Neural cell (in vitro differentiated cells): ENCODE results near the gene PINLYP. TPM values are rescaled to one million over a fixed set of nuclear protein-coding genes. Genes with fewer than 3 reads are reported as not detected.

Experiments used
- H2AFZ ChIP-seq: fragments of 200-600, 300-800 bp; sonication (generic), shearing (Covaris generic); 2 replicates; pipeline ENCODE4 v1.6.0; 2014; ENCODE audit warnings: low read depth, mild to moderate bottlenecking, antibody characterized with exemption, low read length, moderate library complexity
- H3F3A ChIP-seq: fragments of 200-600 bp; shearing (Covaris generic); 2 replicates; pipeline ENCODE4 v1.6.1; 2016; ENCODE audit warnings: mild to moderate bottlenecking, moderate library complexity, mixed read lengths, antibody characterized with exemption, low read length; ENCODE audit not compliant: insufficient read depth, poor library complexity, severe bottlenecking
- H3K27ac ChIP-seq: fragments of 200-600, 300-800 bp; sonication (generic), shearing (Covaris generic); 2 replicates; pipeline ENCODE4 v1.5.1; 2014; ENCODE audit warnings: mild to moderate bottlenecking, low read length, moderate library complexity
- H3K27me3 ChIP-seq: fragments of 300-800, 200-600 bp; sonication (generic), shearing (Covaris generic); 2 replicates; pipeline ENCODE4 v1.6.0; 2014; ENCODE audit warnings: mild to moderate bottlenecking, low read depth, low read length, moderate library complexity; ENCODE audit not compliant: insufficient read depth
- H3K36me3 ChIP-seq: fragments of 300-800, 200-600 bp; sonication (generic), shearing (Covaris generic); 2 replicates; pipeline ENCODE4 v1.5.1; 2014; ENCODE audit warnings: mild to moderate bottlenecking, antibody characterized with exemption, low read length, moderate library complexity; ENCODE audit not compliant: insufficient read depth
- H3K4me2 ChIP-seq: fragments of 300-800, 200-600 bp; sonication (generic), shearing (Covaris generic); 2 replicates; pipeline ENCODE4 v1.6.0; 2014; ENCODE audit warnings: mild to moderate bottlenecking, low read length
- H3K4me3 ChIP-seq: fragments of 300-800, 200-600 bp; sonication (generic), shearing (Covaris generic); 2 replicates; pipeline ENCODE4 v1.5.1; 2014; ENCODE audit warnings: mild to moderate bottlenecking, low read length, moderate library complexity
- H3K79me2 ChIP-seq: fragments of 200-600 bp; shearing (Covaris generic); replicated peaks from 2 replicates; pipeline ENCODE4 v1.6.0; 2014; ENCODE audit warnings: mild to moderate bottlenecking, low read length, moderate library complexity; ENCODE audit not compliant: insufficient read depth
- H3K9ac ChIP-seq: fragments of 300-800, 200-600 bp; sonication (generic), shearing (Covaris generic); 2 replicates; pipeline ENCODE4 v1.6.1; 2016; ENCODE audit warnings: mild to moderate bottlenecking, low read length, mixed read lengths
- H3K9me2 ChIP-seq: fragments of 200-600 bp; shearing (Covaris generic); 2 replicates; pipeline ENCODE4 v1.6.1; 2016; ENCODE audit warnings: mild to moderate bottlenecking, low read length, mixed read lengths; ENCODE audit not compliant: insufficient read depth
- H3K9me3 ChIP-seq: fragments of 200-600, 300-800 bp; sonication (generic), shearing (Covaris generic); 2 replicates; pipeline ENCODE4 v1.6.1; 2016; ENCODE audit warnings: mild to moderate bottlenecking, mixed run types, low read length, moderate library complexity, mixed read lengths
- H4K20me1 ChIP-seq: fragments of 200-600 bp; shearing (Covaris generic); 2 replicates; pipeline ENCODE4 v1.6.1; 2016; ENCODE audit warnings: mild to moderate bottlenecking, mixed run types; ENCODE audit not compliant: insufficient read depth
- CTCF ChIP-seq: fragments of 450-650 bp; IDR thresholded peaks from 2 replicates; pipeline ENCODE4 v1.5.1; 2014; ENCODE audit warnings: antibody characterized with exemption, mild to moderate bottlenecking, moderate library complexity; ENCODE audit not compliant: poor library complexity, severe bottlenecking
- EP300 ChIP-seq: fragments of 450-650 bp; conservative IDR thresholded peaks from 2 replicates; pipeline ENCODE4 v1.6.1; 2014; ENCODE audit warnings: antibody characterized with exemption, mild to moderate bottlenecking, moderate library complexity; ENCODE audit not compliant: poor library complexity, severe bottlenecking
- EZH2 ChIP-seq: fragments of 200-600, 300-800 bp; shearing (Covaris generic), sonication (generic); IDR thresholded peaks from 2 replicates; pipeline ENCODE4 v1.6.1; 2014; ENCODE audit warnings: antibody characterized with exemption, low read length, borderline replicate concordance, mild to moderate bottlenecking; ENCODE audit not compliant: insufficient read depth, poor library complexity, severe bottlenecking
- MXI1 ChIP-seq: fragments of 450-650 bp; conservative IDR thresholded peaks from 2 replicates; pipeline ENCODE4 v1.6.1; 2014; ENCODE audit warnings: antibody characterized with exemption, mild to moderate bottlenecking; ENCODE audit not compliant: poor library complexity, severe bottlenecking
- POLR2AphosphoS5 ChIP-seq: IDR thresholded peaks from 2 replicates; pipeline ENCODE4 v1.6.1; 2012
- RAD21 ChIP-seq: fragments of 450-650 bp; conservative IDR thresholded peaks from 2 replicates; pipeline ENCODE4 v1.6.1; 2014; ENCODE audit warnings: antibody characterized with exemption, mild to moderate bottlenecking, moderate library complexity
- REST ChIP-seq: IDR thresholded peaks from 2 replicates; pipeline ENCODE4 v1.6.1; 2012; ENCODE audit warnings: borderline replicate concordance
- SMC3 ChIP-seq: fragments of 450-650 bp; conservative IDR thresholded peaks from 2 replicates; pipeline ENCODE4 v1.6.1; 2014; ENCODE audit warnings: antibody characterized with exemption, mild to moderate bottlenecking, moderate library complexity; ENCODE audit not compliant: poor library complexity
- TAF1 ChIP-seq: IDR thresholded peaks from 2 replicates; pipeline ENCODE4 v1.6.1; 2012; ENCODE audit warnings: low read depth
- polyA plus RNA-seq: library from polyadenylated mRNA; depleted of rRNA; stranded (reverse); fragments of >200 nt; gene quantifications from 2 replicates; pipeline ENCODE4 v1.2.3, GENCODE V29; 2014

PINLYP gene
- polyA plus RNA-seq, 1 donor from 2014 or later, result 1.9 TPM

GRCh38 chr19:43532571-43532961, 43.0 kb upstream of the PINLYP start:
- TF ChIP-seq EP300 (no peak), TAF1 (no peak), MXI1 (no peak), EZH2 (no peak)
- peak overlapping the region; percentile 71 for H3K9ac ChIP-seq
- H3K4me3 ChIP-seq, result peak overlapping the region; percentile 76
- no peaks in the 10 kb centered on the region for H3K27me3 ChIP-seq
- H4K20me1 ChIP-seq, result no peaks in the 10 kb centered on the region
- H3K27ac ChIP-seq, result peak overlapping the region; percentile 79
- H3K9me3 ChIP-seq, result no peaks in the 10 kb centered on the region
- H3F3A ChIP-seq, result no peaks in the 10 kb centered on the region
- H3K79me2 ChIP-seq, result no peaks in the 10 kb centered on the region
- peak overlapping the region; percentile 82 for H2AFZ ChIP-seq
- H3K4me2 ChIP-seq, result peak overlapping the region; percentile 88
- no peaks in the 10 kb centered on the region for H3K36me3 ChIP-seq
- H3K9me2 ChIP-seq, result no peaks in the 10 kb centered on the region

GRCh38 chr19:43532962-43533545, 42.5 kb upstream of the PINLYP start, which contains the start of gene ZNF575:
ZNF575 (plus strand) TSS chr19:43533188; CDS start chr19:43534423, 1,235 bp downstream.
- Histone ChIP-seq H4K20me1 (no peaks in the 10 kb centered on the region), H3K4me2 (peak within 1 kb of the TSS; percentile 88), H3F3A (no peaks in the 10 kb centered on the region), H3K27ac (peak within 1 kb of the TSS; percentile 79), H3K4me3 (peak within 1 kb of the TSS; percentile 76), H2AFZ (peak within 1 kb of the TSS; percentile 82), H3K79me2 (no peaks in the 10 kb centered on the region), H3K27me3 (no peaks in the 10 kb centered on the region), H3K9me3 (no peaks in the 10 kb centered on the region), H3K9me2 (no peaks in the 10 kb centered on the region), H3K9ac (peak within 1 kb of the TSS; percentile 71), H3K36me3 (no peaks in the 10 kb centered on the region)
- TF ChIP-seq REST (peak; percentile 27), POLR2AphosphoS5 (peak; percentile 69), MXI1 (peak; percentile 73), SMC3 (peak; percentile 8), RAD21 (peak; percentile 23), EZH2 (no peak), EP300 (peak; percentile 47), CTCF (peak; percentile 46), TAF1 (no peak)
